OCI-LY1 (cell line): ENCODE data around the gene SPTLC3.

Experiments
- H2AFZ ChIP-seq: fragments of 200-600 bp; sonication (generic), shearing (Covaris generic); 2 replicates; pipeline ENCODE4 v1.6.0; 2014; ENCODE audit warnings: antibody characterized with exemption, mild to moderate bottlenecking, low read length
- H3F3A ChIP-seq: fragments of 200-600 bp; sonication (generic), shearing (Covaris generic); 2 replicates; pipeline ENCODE4 v1.6.0; 2014; ENCODE audit warnings: mild to moderate bottlenecking, antibody characterized with exemption, low read length, moderate library complexity; ENCODE audit not compliant: insufficient read depth
- H3K27ac ChIP-seq: fragments of 200-600 bp; sonication (generic); 2 replicates; pipeline ENCODE4 v1.5.1; 2014; ENCODE audit warnings: low read length, mixed run types, mild to moderate bottlenecking, low read depth; ENCODE audit not compliant: poor library complexity, severe bottlenecking
- H3K27me3 ChIP-seq: fragments of 200-600 bp; sonication (generic); 2 replicates; pipeline ENCODE4 v1.6.0; 2014; ENCODE audit warnings: antibody characterized with exemption, mild to moderate bottlenecking, low read length, moderate library complexity; ENCODE audit not compliant: insufficient read depth
- H3K36me3 ChIP-seq: fragments of 200-600 bp; sonication (generic); 2 replicates; pipeline ENCODE4 v1.6.1; 2014; ENCODE audit warnings: mild to moderate bottlenecking, antibody characterized with exemption, low read length, moderate library complexity, mixed read lengths; ENCODE audit not compliant: insufficient read depth
- H3K4me1 ChIP-seq: fragments of 200-600 bp; sonication (generic); 2 replicates; pipeline ENCODE4 v1.5.1; 2014; ENCODE audit warnings: mild to moderate bottlenecking, low read length, moderate library complexity; ENCODE audit not compliant: insufficient read depth, severe bottlenecking
- H3K4me2 ChIP-seq: fragments of 200-600 bp; sonication (generic), shearing (Covaris generic); 2 replicates; pipeline ENCODE4 v1.6.1; 2014; ENCODE audit warnings: low read length
- H3K4me3 ChIP-seq: fragments of 200-600 bp; sonication (generic); 2 replicates; pipeline ENCODE4 v1.5.1; 2014; ENCODE audit warnings: low read length, low read depth, mild to moderate bottlenecking, mixed read lengths; ENCODE audit not compliant: poor library complexity, severe bottlenecking
- H3K79me2 ChIP-seq: fragments of 200-600 bp; shearing (Covaris generic); 2 replicates; pipeline ENCODE4 v1.6.1; 2016; ENCODE audit warnings: mixed run types, low read length, mixed read lengths; ENCODE audit not compliant: insufficient read depth
- H3K9ac ChIP-seq: fragments of 200-600 bp; sonication (generic), shearing (Covaris generic); 2 replicates; pipeline ENCODE4 v1.6.1; 2014; ENCODE audit warnings: mild to moderate bottlenecking, low read length, mixed read lengths
- H3K9me2 ChIP-seq: fragments of 200-600 bp; sonication (generic), shearing (Covaris generic); 2 replicates; pipeline ENCODE4 v1.6.1; 2014; ENCODE audit warnings: low read depth, mild to moderate bottlenecking, low read length, mixed read lengths
- H3K9me3 ChIP-seq: fragments of 200-600 bp; shearing (Covaris generic); 2 replicates; pipeline ENCODE4 v1.6.1; 2014; ENCODE audit warnings: low read length, mixed read lengths
- H4K20me1 ChIP-seq: fragments of 200-600 bp; sonication (generic), shearing (Covaris generic); 2 replicates; pipeline ENCODE4 v1.6.0; 2016; ENCODE audit warnings: mild to moderate bottlenecking, low read length; ENCODE audit not compliant: insufficient read depth
- CTCF ChIP-seq: fragments of 200-600 bp; sonication (generic), shearing (Covaris generic); IDR thresholded peaks from 2 replicates; pipeline ENCODE4 v1.5.1; 2017; ENCODE audit warnings: mild to moderate bottlenecking, antibody characterized with exemption, low read length, moderate library complexity, mixed read lengths
- EZH2 ChIP-seq: fragments of 200-600 bp; sonication (generic), shearing (Covaris generic); IDR thresholded peaks from 2 replicates; pipeline ENCODE4 v1.8.0; 2017; ENCODE audit warnings: borderline replicate concordance, mixed run types, mild to moderate bottlenecking, antibody characterized with exemption, low read length, moderate library complexity, mixed read lengths

The SPTLC3 gene

GRCh38 chr20:12989586-12990115 is 19.1 kb upstream of the SPTLC3 start:
- Histone ChIP-seq H3K79me2 (no peaks in the 10 kb centered on the region), H3K27me3 (no peaks in the 10 kb centered on the region), H3F3A (no peaks in the 10 kb centered on the region), H3K4me2 (no peak overlapping the region), H2AFZ (no peak overlapping the region), H3K4me3 (no peak overlapping the region), H3K9me2 (no peaks in the 10 kb centered on the region), H3K4me1 (no peaks in the 10 kb centered on the region), H3K27ac (no peak overlapping the region), H3K36me3 (no peaks in the 10 kb centered on the region), H3K9me3 (no peaks in the 10 kb centered on the region), H3K9ac (no peak overlapping the region), H4K20me1 (no peaks in the 10 kb centered on the region)
- TF ChIP-seq CTCF (no peak), EZH2 (no peak)

GRCh38 chr20:12997128-12997655 is 11.6 kb upstream of the SPTLC3 start:
- no peaks in the 10 kb centered on the region for H3K4me1 ChIP-seq
- no peaks in the 10 kb centered on the region for H3K27me3 ChIP-seq
- H3K4me2 ChIP-seq = no peak overlapping the region
- no peaks in the 10 kb centered on the region for H3K36me3 ChIP-seq
- no peaks in the 10 kb centered on the region for H4K20me1 ChIP-seq
- no peak overlapping the region for H2AFZ ChIP-seq
- no peaks in the 10 kb centered on the region for H3K79me2 ChIP-seq
- no peaks in the 10 kb centered on the region for H3K9me2 ChIP-seq
- no peaks in the 10 kb centered on the region for H3F3A ChIP-seq
- no peak overlapping the region for H3K27ac ChIP-seq
- TF ChIP-seq EZH2 = no peak
- no peak for TF ChIP-seq CTCF
- H3K9me3 ChIP-seq = no peaks in the 10 kb centered on the region
- no peak overlapping the region for H3K9ac ChIP-seq
- no peak overlapping the region for H3K4me3 ChIP-seq

- no peak overlapping the region for H3K9ac ChIP-seq
- no peaks in the 10 kb centered on the region for H3K27me3 ChIP-seq
- no peaks in the 10 kb centered on the region for H3K4me1 ChIP-seq
- H3K27ac ChIP-seq = no peak overlapping the region
- no peaks in the 10 kb centered on the region for H3K79me2 ChIP-seq
- TF ChIP-seq EZH2 = no peak
- no peak for TF ChIP-seq CTCF
- H3K4me2 ChIP-seq = no peak overlapping the region
- no peak overlapping the region for H3K4me3 ChIP-seq
- no peaks in the 10 kb centered on the region for H3K36me3 ChIP-seq
- H2AFZ ChIP-seq = no peak overlapping the region
- H3F3A ChIP-seq = no peaks in the 10 kb centered on the region
- no peaks in the 10 kb centered on the region for H3K9me3 ChIP-seq
- H4K20me1 ChIP-seq = no peaks in the 10 kb centered on the region
- no peaks in the 10 kb centered on the region for H3K9me2 ChIP-seq
Measured at GRCh38 chr20:12998046-12998445, 10.7 kb upstream of the SPTLC3 start.
